ENCODE results near the gene LAMC2.
"Not testable (repeated sequence)": the region's sequence is repeated elsewhere in the genome, so short reads cannot be mapped to it uniquely, and the experiment has no call there.

Gene LAMC2

DNA sequence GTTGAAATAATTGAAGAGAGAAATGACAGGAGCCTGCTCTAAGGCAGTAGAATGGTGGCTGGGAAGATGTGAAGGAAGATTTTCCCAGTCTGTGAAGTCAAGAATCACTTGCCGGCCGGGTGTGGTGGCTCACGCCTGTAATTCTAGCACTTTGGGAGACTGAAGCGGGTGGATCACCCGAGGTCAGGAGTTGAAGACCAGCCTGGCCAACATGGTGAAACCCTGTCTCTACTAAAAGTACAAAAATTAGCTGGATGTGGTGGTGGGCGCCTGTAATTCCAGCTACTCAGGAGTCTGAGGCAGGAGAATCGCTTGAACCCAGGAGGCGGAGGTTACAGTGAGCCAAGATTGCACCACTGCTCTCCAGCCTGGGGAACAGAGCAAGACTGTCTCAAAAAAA lies 54.8 kb downstream of the LAMC2 start:
- H3K9ac ChIP-seq (ENCODE audit: low read length); H3K4me1 ChIP-seq (ENCODE audit: control insufficient read depth, low read depth, low read length); H3K36me3 ChIP-seq (ENCODE audit: control insufficient read depth, low read depth, low read length); H3K27ac ChIP-seq (ENCODE audit: low read length); H3K27me3 ChIP-seq (ENCODE audit: control insufficient read depth, insufficient read depth, low read length); H3K4me3 ChIP-seq (ENCODE audit: low read length); H3K9me3 ChIP-seq (ENCODE audit: control insufficient read depth, low read depth, low read length): not testable (repeated sequence)

DNA sequence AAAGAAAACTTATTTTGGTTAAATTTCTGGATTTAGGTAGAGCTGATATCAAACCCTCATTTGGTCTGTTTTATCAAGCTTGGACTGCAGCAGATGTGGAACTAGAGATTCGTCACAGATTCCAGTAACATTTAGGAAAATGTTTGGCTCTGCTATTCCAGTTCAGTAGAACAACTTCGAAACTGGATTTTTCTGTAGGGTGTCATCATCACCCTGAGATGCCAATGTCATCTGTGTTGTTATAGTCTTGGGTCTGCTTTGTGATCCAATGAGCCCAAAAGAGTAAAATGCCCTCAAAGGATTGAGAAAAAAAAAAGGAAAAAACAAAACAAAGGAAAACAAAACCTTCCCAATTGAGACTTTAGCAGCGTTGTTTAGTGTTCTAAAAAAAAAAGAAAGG lies 55.4 kb downstream of the LAMC2 start:
- H3K4me3 ChIP-seq (ENCODE audit: low read length), result no peak overlapping the region
- no peaks in the 10 kb centered on the region for H3K4me1 ChIP-seq (ENCODE audit: control insufficient read depth, low read depth, low read length)
- H3K9ac ChIP-seq (ENCODE audit: low read length), result no peak overlapping the region
- H3K9me3 ChIP-seq (ENCODE audit: control insufficient read depth, low read depth, low read length), result no peaks in the 10 kb centered on the region
- no peak overlapping the region for H3K27ac ChIP-seq (ENCODE audit: low read length)
- no peaks in the 10 kb centered on the region for H3K36me3 ChIP-seq (ENCODE audit: control insufficient read depth, low read depth, low read length)
- no peaks in the 10 kb centered on the region for H3K27me3 ChIP-seq (ENCODE audit: control insufficient read depth, insufficient read depth, low read length)

DNA sequence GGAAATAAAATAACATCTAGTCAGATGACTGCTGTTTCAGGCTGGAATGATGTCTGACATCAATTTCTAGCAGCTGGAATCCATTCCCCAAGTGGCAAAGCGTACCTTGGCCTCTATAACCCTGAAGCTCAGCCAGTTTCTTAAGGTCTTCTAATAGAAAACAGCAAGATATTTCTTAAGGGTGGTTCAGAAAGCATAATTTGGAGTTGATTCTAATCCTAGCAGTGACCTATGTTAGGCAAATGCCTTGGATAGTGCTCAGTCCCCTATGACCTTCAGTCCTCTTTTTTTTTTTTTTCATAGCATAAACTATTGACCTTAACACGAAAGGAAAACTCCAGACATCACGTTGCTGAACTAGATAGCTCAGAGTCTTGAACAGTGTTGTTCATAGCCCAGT lies 56.5 kb downstream of the LAMC2 start:
- no peaks in the 10 kb centered on the region for H3K36me3 ChIP-seq (ENCODE audit: control insufficient read depth, low read depth, low read length)
- H3K9ac ChIP-seq (ENCODE audit: low read length), result no peak overlapping the region
- no peaks in the 10 kb centered on the region for H3K4me1 ChIP-seq (ENCODE audit: control insufficient read depth, low read depth, low read length)
- H3K4me3 ChIP-seq (ENCODE audit: low read length), result no peak overlapping the region
- no peaks in the 10 kb centered on the region for H3K27me3 ChIP-seq (ENCODE audit: control insufficient read depth, insufficient read depth, low read length)
- no peaks in the 10 kb centered on the region for H3K9me3 ChIP-seq (ENCODE audit: control insufficient read depth, low read depth, low read length)
- H3K27ac ChIP-seq (ENCODE audit: low read length), result no peak overlapping the region

DNA sequence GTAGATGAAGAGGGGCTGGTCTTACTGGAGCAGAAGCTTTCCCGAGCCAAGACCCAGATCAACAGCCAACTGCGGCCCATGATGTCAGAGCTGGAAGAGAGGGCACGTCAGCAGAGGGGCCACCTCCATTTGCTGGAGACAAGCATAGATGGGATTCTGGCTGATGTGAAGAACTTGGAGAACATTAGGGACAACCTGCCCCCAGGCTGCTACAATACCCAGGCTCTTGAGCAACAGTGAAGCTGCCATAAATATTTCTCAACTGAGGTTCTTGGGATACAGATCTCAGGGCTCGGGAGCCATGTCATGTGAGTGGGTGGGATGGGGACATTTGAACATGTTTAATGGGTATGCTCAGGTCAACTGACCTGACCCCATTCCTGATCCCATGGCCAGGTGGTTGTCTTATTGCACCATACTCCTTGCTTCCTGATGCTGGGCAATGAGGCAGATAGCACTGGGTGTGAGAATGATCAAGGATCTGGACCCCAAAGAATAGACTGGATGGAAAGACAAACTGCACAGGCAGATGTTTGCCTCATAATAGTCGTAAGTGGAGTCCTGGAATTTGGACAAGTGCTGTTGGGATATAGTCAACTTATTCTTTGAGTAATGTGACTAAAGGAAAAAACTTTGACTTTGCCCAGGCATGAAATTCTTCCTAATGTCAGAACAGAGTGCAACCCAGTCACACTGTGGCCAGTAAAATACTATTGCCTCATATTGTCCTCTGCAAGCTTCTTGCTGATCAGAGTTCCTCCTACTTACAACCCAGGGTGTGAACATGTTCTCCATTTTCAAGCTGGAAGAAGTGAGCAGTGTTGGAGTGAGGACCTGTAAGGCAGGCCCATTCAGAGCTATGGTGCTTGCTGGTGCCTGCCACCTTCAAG lies 57.3 kb downstream of the LAMC2 start:
- H3K9me3 ChIP-seq (ENCODE audit: control insufficient read depth, low read depth, low read length), result no peaks in the 10 kb centered on the region
- no peak overlapping the region for H3K27ac ChIP-seq (ENCODE audit: low read length)

DNA sequence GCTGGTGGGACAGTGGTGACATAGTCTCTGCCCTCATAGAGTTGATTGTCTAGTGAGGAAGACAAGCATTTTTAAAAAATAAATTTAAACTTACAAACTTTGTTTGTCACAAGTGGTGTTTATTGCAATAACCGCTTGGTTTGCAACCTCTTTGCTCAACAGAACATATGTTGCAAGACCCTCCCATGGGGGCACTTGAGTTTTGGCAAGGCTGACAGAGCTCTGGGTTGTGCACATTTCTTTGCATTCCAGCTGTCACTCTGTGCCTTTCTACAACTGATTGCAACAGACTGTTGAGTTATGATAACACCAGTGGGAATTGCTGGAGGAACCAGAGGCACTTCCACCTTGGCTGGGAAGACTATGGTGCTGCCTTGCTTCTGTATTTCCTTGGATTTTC lies 58.4 kb downstream of the LAMC2 start:
- H3K36me3 ChIP-seq (ENCODE audit: control insufficient read depth, low read depth, low read length), result no peaks in the 10 kb centered on the region
- peaks cover 4% of the 10 kb centered on the region for H3K4me1 ChIP-seq (ENCODE audit: control insufficient read depth, low read depth, low read length)
- no peak overlapping the region for H3K4me3 ChIP-seq (ENCODE audit: low read length)
- H3K27ac ChIP-seq (ENCODE audit: low read length), result no peak overlapping the region
- H3K9ac ChIP-seq (ENCODE audit: low read length), result no peak overlapping the region
- no peaks in the 10 kb centered on the region for H3K27me3 ChIP-seq (ENCODE audit: control insufficient read depth, insufficient read depth, low read length)
- no peaks in the 10 kb centered on the region for H3K9me3 ChIP-seq (ENCODE audit: control insufficient read depth, low read depth, low read length)

More for the DNA sequence above, 57.3 kb downstream of the LAMC2 start:
- H3K4me1 ChIP-seq (ENCODE audit: control insufficient read depth, low read depth, low read length), result peaks cover 4% of the 10 kb centered on the region
- no peaks in the 10 kb centered on the region for H3K27me3 ChIP-seq (ENCODE audit: control insufficient read depth, insufficient read depth, low read length)
- no peak overlapping the region for H3K4me3 ChIP-seq (ENCODE audit: low read length)
- H3K36me3 ChIP-seq (ENCODE audit: control insufficient read depth, low read depth, low read length), result no peaks in the 10 kb centered on the region
- no peak overlapping the region for H3K9ac ChIP-seq (ENCODE audit: low read length)

DNA sequence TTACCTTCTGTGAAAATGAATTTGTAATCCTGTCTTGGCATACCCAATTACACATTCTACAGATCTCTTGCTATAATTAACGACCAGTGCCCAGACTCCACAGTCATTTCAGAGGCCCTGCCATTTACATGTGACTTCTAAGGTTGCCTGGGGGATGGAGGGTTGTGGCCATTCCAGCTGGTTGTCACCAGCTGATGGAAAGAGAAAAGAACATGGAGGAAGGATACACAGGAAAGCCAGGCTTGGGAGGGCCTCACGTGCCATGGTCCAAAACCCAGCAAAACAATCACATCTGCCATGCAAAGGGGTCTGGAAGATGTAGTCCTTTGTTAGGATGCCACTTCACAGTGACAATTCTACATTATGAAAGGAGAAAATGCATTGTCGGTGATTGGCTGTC lies 59.3 kb downstream of the LAMC2 start:
- no peaks in the 10 kb centered on the region for H3K27me3 ChIP-seq (ENCODE audit: control insufficient read depth, insufficient read depth, low read length)
- no peak overlapping the region for H3K9ac ChIP-seq (ENCODE audit: low read length)
- no peak overlapping the region for H3K4me3 ChIP-seq (ENCODE audit: low read length)
- H3K4me1 ChIP-seq (ENCODE audit: control insufficient read depth, low read depth, low read length), result peaks cover 4% of the 10 kb centered on the region
- no peak overlapping the region for H3K27ac ChIP-seq (ENCODE audit: low read length)
- H3K36me3 ChIP-seq (ENCODE audit: control insufficient read depth, low read depth, low read length), result no peaks in the 10 kb centered on the region
- H3K9me3 ChIP-seq (ENCODE audit: control insufficient read depth, low read depth, low read length), result no peaks in the 10 kb centered on the region

DNA sequence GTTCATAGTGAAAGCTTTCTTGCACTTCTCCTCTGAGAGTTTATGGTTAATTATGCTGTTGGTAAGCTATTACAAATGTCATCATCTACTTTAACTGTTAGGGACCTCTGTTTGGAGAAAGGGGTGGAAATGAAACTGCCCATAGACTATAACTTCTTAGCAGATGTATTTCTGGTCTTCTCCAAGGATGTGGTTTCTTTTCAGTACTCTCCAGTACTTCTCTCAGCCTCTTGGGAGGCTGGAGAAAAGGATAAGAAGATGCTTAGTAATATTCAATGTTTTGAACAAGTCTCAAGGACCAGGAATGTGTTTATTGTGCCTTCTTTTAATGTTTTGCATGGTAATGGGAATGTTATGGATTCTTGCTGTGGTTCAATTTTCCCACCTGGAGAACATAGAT lies 60.4 kb downstream of the LAMC2 start:
- H3K27ac ChIP-seq (ENCODE audit: low read length), result no peak overlapping the region
- H3K27me3 ChIP-seq (ENCODE audit: control insufficient read depth, insufficient read depth, low read length), result no peaks in the 10 kb centered on the region
- peaks cover 4% of the 10 kb centered on the region for H3K4me1 ChIP-seq (ENCODE audit: control insufficient read depth, low read depth, low read length)
- H3K9ac ChIP-seq (ENCODE audit: low read length), result no peak overlapping the region
- H3K9me3 ChIP-seq (ENCODE audit: control insufficient read depth, low read depth, low read length), result no peaks in the 10 kb centered on the region
- H3K36me3 ChIP-seq (ENCODE audit: control insufficient read depth, low read depth, low read length), result no peaks in the 10 kb centered on the region
- H3K4me3 ChIP-seq (ENCODE audit: low read length), result no peak overlapping the region

DNA sequence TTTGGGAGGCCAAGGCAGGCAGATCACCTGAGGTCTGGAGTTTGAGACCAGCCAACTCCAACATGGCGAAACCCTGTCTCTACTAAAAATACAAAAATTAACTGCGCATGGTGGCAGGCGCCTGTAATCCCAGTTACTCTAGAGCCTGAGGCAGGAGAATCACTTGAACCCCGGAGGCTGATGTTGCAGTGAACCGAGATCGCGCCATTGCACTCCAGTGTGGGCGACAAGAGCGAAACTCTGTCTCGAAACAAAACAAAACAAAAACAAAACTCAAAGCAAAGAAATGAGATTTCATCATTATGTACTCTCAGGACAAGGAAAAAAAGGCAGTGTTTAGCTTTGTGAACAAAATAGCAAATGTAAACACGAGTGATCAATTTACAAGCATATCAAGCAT lies 61.0 kb downstream of the LAMC2 start:
- no peaks in the 10 kb centered on the region for H3K9me3 ChIP-seq (ENCODE audit: control insufficient read depth, low read depth, low read length)
- no peaks in the 10 kb centered on the region for H3K36me3 ChIP-seq (ENCODE audit: control insufficient read depth, low read depth, low read length)
- no peak overlapping the region for H3K4me3 ChIP-seq (ENCODE audit: low read length)
- no peaks in the 10 kb centered on the region for H3K27me3 ChIP-seq (ENCODE audit: control insufficient read depth, insufficient read depth, low read length)
- H3K4me1 ChIP-seq (ENCODE audit: control insufficient read depth, low read depth, low read length), result peaks cover 4% of the 10 kb centered on the region
- H3K27ac ChIP-seq (ENCODE audit: low read length), result no peak overlapping the region
- no peak overlapping the region for H3K9ac ChIP-seq (ENCODE audit: low read length)

DNA sequence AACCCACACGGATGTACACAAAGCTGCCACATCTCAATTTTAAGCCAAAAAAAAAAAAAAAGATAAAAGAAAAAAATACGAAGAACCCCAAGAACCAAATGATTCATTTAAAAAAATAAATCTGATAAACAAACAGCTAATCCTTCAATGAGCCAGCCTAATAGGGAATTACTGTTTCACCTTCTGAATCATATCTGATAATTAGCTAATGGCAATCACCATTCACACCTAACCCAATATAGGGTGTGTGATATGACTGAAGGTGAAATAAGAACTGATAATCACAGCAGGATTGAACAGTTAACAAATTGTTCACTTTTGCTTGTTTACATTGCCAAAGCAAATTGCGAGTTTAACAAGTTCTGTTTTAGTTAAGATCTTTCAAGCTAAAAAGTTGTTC lies 61.4 kb downstream of the LAMC2 start:
- H3K27ac ChIP-seq (ENCODE audit: low read length), result no peak overlapping the region
- H3K27me3 ChIP-seq (ENCODE audit: control insufficient read depth, insufficient read depth, low read length), result no peaks in the 10 kb centered on the region
- H3K36me3 ChIP-seq (ENCODE audit: control insufficient read depth, low read depth, low read length), result no peaks in the 10 kb centered on the region
- peaks cover 4% of the 10 kb centered on the region for H3K4me1 ChIP-seq (ENCODE audit: control insufficient read depth, low read depth, low read length)
- no peak overlapping the region for H3K4me3 ChIP-seq (ENCODE audit: low read length)
- no peak overlapping the region for H3K9ac ChIP-seq (ENCODE audit: low read length)
- no peaks in the 10 kb centered on the region for H3K9me3 ChIP-seq (ENCODE audit: control insufficient read depth, low read depth, low read length)

DNA sequence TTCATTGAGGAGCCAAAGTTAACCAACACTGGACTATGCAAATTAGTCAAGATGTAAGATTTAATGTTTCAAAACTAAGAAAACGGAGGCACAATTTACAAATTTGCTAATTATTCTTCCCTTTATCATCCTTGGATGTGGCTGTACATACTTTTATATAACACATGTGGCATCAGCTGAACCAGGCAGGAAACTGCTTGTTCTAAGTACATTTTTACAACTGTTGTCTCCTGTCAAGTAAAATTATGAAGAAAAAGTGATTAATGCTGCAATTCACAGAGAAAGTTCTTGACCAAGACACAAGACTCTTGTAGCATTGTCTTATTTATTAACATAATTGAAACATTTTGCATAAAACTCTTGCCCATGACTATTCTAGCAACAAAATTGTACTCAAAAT lies 61.9 kb downstream of the LAMC2 start:
- no peaks in the 10 kb centered on the region for H3K36me3 ChIP-seq (ENCODE audit: control insufficient read depth, low read depth, low read length)
- no peak overlapping the region for H3K9ac ChIP-seq (ENCODE audit: low read length)
- no peaks in the 10 kb centered on the region for H3K9me3 ChIP-seq (ENCODE audit: control insufficient read depth, low read depth, low read length)
- H3K27ac ChIP-seq (ENCODE audit: low read length), result no peak overlapping the region
- H3K27me3 ChIP-seq (ENCODE audit: control insufficient read depth, insufficient read depth, low read length), result no peaks in the 10 kb centered on the region
- H3K4me3 ChIP-seq (ENCODE audit: low read length), result no peak overlapping the region
- H3K4me1 ChIP-seq (ENCODE audit: control insufficient read depth, low read depth, low read length), result peaks cover 4% of the 10 kb centered on the region

DNA sequence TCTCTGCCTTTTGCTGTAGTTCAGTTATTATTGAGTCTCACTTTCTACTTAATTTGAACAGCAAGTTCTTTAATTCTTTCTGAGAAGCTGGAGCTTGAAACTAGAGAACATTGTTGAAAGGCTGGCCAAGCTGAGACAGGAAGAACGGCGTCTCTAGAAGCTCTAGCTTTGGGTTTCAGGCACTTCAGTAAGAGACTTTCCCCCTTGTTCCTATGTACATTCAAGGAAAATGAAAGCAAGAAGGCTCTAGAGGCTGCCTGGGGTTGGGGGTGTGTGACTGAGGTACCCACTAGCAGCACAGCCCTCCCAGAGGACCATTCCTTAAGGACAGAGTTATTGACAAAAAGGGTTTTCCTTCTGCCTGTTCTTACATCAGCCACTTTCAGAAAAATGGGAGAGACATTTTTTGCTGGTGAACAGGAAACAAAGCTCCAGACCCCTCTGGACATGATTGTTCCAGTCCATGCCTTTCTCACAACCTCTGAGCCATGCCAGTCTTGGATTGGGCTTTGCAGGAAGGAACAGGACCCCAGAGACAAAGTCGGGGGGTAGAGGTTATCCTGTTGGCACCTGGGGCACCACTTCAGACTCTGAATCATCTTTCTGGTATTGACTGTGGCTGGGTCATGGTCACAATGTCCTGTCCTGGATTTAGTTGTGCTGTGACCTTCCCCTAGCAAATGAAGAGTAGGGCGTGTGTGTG lies 63.1 kb downstream of the LAMC2 start:
- H3K36me3 ChIP-seq (ENCODE audit: control insufficient read depth, low read depth, low read length), result no peaks in the 10 kb centered on the region
- H3K27me3 ChIP-seq (ENCODE audit: control insufficient read depth, insufficient read depth, low read length), result no peaks in the 10 kb centered on the region
- no peaks in the 10 kb centered on the region for H3K9me3 ChIP-seq (ENCODE audit: control insufficient read depth, low read depth, low read length)
- H3K4me1 ChIP-seq (ENCODE audit: control insufficient read depth, low read depth, low read length), result peaks cover 4% of the 10 kb centered on the region
- no peak overlapping the region for H3K27ac ChIP-seq (ENCODE audit: low read length)
- no peak overlapping the region for H3K4me3 ChIP-seq (ENCODE audit: low read length)
- no peak overlapping the region for H3K9ac ChIP-seq (ENCODE audit: low read length)

All from iPS-18a (cell line).